Gastroesophageal sphincter (tissue), 3 donors: Measurements from ENCODE around the gene HLA-DRA.

ENCODE experiments used
- CTCF ChIP-seq, 4 experiments: fragments of 200-600 bp in 2 of 4; fragments of 450-650 bp in 2 of 4; sonication (generic) in 1 of 4; IDR thresholded peaks; one replicate each; pipeline ENCODE4 v1.5.1; 2017 to 2019; ENCODE audit warnings: antibody characterized with exemption in 4 of 4, mild to moderate bottlenecking in 2 of 4, moderate library complexity in 2 of 4
- EP300 ChIP-seq: sonication (generic); formaldehyde crosslinking; IDR thresholded peaks from one replicate; pipeline ENCODE4 v1.6.1; 2017; ENCODE audit warnings: antibody characterized with exemption, mild to moderate bottlenecking
- POLR2A ChIP-seq, 2 donors: fragments of 450-650 bp; IDR thresholded peaks; one replicate each; pipeline ENCODE4 v1.6.1; 2017; ENCODE audit warnings: antibody characterized with exemption in 2 of 2, mild to moderate bottlenecking in 2 of 2, moderate library complexity in 1 of 2

GRCh38 chr6:32426338-32426737 is 13.3 kb upstream of the HLA-DRA start:
- TF ChIP-seq CTCF (IDR thresholded peaks at IDR 0.05) (no peak), POLR2A (IDR thresholded peaks at IDR 0.05) (no peak), EP300 (no peak)
